HPDE6-E6E7 (cell line): Measurements from ENCODE around the gene PKD2.
"Not testable (repeated sequence)": the region's sequence is repeated elsewhere in the genome, so short reads cannot be mapped to it uniquely, and the experiment has no call there.

Experiments
- DNase-seq: peaks from one replicate; pipeline ENCODE4 v3.0.0; 2011; ENCODE audit warnings: missing footprints; ENCODE audit errors: extremely low spot score

PKD2 gene

GRCh38 chr4:88064410-88064809, 57.0 kb downstream of the PKD2 start:
- no peak for DNase-seq

DNA sequence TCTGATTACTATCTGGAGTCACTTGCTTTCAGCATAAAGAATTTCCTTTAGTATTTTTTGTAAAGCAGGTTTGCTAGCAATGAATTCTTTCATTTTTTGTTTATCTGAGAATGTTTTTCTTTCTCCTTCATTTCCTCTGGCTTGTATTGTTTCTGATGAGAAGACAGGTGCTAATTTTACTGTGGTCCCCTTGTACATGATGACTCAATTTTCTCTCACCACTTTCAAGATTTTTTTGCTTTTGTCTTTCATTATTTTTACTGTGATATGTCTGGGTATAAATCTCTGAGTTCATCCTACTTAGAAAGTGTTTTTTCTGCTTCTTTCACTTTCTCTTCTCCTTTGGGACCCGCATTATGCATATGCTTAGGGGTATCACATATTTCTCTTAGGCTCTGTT, 62.6 kb downstream of the PKD2 start:
- no peak for DNase-seq

DNA sequence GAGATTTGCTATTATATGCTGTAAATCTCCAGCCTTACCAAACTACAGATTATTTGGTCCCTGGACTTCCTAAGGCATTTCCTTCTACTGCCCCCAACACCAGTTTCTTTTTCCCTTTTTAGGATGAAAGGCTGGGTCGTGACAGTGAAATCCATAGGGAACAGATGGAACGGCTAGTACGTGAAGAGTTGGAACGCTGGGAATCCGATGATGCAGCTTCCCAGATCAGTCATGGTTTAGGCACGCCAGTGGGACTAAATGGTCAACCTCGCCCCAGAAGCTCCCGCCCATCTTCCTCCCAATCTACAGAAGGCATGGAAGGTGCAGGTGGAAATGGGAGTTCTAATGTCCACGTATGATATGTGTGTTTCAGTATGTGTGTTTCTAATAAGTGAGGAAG, 67.9 kb downstream of the PKD2 start:
- no peak for DNase-seq

- DNase-seq = no peak
Observed at GRCh38 chr4:88077911-88078524, 70.6 kb downstream of the PKD2 start.

DNA sequence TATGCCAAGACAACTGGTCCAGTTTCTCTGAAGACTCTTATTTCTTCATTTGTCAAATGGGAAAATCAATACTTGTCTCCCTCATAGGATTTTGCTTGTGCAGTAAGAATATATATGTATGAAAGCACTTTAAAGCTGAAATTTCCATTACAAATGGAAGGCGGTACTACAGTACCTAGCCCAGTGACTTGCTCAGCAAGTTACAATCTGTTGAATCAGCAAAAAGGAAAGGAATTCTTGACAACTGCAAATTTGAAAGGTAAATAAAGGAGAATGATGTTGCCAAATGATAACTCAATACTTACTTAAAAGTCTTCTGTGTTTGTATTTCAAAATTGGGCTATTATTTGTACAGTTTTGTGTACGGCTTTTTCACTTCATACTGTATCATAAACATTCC, 71.1 kb downstream of the PKD2 start:
- no peak for DNase-seq

DNA sequence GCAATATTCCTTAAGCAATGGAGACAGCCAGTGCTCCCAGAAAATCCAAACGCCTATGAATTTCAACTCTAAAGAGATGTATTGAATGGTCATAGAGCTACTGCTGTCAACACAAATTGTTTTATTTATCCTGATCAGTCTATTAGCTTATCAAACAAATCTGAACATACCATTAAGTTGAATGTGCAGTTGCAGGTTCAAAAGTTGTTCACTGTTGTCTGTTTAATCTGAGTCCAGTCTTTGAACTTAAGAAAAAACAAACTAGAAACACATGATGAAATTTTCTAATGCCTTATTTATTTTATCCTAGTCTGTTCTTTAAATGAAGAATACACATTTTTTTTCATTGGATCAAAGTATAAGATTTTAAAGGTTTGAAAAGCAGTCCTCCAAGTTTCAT, 73.2 kb downstream of the PKD2 start:
- no peak for DNase-seq

DNA sequence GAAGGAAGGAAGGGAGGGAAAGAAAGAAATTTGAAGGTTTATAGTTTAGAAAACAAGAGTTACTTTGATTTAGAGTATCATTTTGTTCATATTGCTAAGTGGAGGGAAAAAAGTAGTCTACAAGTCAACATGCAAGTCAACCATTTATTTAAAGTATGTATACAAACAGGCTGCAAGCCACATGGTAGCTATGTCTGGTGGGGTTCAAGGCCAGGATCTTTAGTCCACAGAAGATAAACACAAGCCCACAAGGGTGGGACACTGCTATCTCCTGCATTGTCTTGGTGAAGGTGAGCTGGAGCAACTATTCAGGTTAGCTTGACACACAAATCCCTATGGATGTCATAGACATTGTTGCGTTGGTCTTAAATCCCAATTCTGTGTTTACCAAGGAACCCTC, 79.6 kb downstream of the PKD2 start:
- no peak for DNase-seq

GRCh38 chr4:88090898-88091297, 83.5 kb downstream of the PKD2 start:
- no peak for DNase-seq

DNA sequence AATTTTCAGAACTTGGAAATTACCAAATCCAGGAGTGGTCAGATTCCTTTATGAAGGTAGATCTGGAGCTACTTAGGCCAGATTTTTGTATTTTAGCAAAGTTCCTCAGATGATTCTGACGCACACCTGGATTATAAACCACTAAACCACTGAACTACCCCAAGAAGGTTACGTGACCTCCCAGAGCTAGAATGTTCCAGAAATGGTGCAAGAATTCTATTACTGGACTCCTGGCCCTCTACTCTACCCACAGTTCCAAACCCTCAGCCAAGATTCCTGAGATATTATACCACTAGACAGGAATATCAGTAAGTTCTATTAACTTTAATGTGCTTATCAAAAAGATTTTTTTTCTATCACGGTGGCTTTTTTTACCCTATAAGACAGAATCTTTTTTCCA, 83.9 kb downstream of the PKD2 start:
- no peak for DNase-seq

GRCh38 chr4:88093874-88094273, 86.4 kb downstream of the PKD2 start:
- DNase-seq = no peak

DNA sequence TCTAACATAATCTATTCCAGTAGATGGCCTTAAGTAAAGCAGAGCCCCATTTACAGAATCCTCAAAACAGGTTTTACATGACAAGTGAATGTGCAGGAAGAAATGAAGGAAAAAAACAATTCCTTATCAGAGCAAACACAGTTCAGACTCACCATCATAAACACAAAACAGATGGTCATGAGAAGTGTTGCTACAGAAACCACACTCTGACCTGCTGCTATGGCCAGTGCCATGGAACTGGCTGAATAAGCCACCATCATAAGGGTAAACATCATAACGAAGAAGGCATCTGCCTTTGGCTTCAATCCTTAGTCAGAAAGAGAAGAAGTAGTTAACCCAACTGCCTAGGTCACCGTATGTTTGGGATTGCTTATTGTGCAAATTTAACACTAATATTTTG, 89.9 kb downstream of the PKD2 start:
- no peak for DNase-seq

DNA sequence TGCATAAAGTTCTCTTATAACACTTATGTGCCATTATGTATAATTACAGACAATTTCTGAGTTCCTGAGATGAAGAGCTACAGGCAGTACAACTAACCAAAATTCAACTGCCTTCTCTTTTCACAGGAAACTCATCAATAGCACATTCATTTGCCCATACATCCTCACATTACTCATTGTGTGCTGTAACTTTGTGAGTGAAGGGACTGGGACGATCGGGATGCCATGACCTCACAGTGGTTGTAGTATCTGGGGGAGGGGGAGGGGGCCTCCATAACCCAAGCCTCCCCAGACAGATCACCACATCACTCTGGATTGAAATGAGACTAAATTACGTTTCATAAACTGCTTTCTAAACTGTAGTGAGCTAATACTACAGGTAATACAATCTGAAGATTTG, 90.3 kb downstream of the PKD2 start:
- DNase-seq = no peak

DNA sequence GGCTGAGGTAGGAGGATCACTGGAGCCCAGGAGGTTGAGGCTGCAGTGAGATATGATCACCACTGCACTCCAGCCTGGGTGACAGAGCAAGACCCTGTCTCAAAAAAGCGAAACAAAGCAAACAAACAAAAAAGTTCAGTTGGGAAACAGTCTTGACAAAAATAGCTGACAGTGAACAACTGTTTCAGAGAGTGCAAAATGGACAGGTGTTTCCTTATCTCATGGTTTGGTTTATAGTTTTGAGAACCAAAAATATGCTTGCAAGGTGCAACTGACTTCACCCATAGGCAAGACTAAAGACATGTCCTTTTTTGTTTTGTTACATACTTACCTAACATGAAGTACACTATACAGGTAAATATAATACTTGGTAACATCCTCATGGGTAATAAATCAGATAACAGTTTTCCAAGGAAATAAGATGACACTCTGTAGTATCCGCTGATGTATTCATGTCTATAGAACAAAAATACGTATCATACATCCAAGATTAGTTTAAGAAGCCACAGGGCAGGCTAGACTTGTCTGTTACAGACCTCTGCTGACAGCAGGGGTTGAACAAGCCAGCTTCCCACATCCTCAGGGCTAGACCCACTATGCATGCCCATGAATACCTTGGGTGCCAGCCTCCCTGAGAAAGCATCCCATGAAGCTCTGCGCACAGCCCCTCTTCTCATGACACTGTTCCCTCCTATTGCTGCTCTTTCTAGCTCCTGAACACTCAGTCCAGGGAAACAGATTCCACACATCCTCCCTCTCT, 91.7 kb downstream of the PKD2 start:
- no peak for DNase-seq

- no peak for DNase-seq
Observed at GRCh38 chr4:88101165-88101564, 93.7 kb downstream of the PKD2 start.

- no peak for DNase-seq
Observed at GRCh38 chr4:88102026-88102425, 94.6 kb downstream of the PKD2 start.

- DNase-seq = peak; percentile 37
Observed at GRCh38 chr4:88104902-88105610, 97.6 kb downstream of the PKD2 start.

GRCh38 chr4:88106205-88106604, 98.8 kb downstream of the PKD2 start:
- no peak for DNase-seq

DNA sequence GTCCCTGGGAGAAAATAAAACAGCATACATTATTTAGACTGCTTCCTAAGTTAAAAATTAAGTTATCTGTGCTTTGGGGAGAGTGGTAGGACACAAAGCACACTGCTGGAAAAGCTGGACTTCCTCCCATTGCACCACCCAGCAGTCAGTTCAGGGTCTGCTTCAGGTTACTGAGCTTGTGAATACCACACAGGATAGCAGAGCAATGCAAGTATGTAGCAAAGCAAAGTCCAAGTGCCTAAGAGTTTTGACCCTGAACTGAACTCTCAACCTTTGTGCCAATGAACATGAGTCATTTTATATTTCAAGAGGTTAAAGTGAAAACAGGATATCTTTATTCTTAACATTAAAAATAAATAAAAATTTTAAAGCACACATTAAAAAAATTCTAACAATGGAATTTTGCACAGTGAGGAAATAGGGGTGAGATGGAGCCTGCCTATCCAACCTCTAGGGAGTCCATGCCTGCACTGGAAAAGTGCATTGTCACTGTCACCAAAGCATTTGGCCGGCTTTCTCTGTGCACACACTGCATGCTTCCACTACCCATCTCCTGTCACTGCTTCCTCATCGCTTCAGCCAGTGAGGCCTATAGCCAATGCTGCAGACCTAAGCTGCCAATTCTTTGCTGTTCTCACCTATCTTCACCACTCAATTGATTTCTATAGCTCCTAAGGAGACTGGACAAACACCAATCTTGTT, 100.1 kb downstream of the PKD2 start:
- DNase-seq = no peak

DNA sequence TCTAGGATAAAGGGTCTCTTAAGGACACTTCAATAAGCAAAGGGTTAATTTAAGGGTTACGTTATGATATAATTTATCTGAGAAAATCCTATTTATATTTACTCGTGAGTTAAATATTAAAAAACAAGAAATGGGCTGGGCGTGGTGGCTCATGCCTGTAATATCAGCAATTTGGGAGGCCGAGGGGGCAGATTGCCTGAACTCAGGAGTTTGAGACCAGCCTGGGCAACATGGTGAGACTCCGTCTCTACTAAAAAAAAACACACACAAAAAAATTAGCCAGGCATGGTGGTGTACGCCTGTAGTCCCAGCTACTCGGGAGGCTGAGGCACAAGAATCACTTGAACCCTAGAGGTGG, 100.7 kb downstream of the PKD2 start:
- not testable (repeated sequence) for DNase-seq

GRCh38 chr4:88108747-88109122, 101.3 kb downstream of the PKD2 start:
- DNase-seq = no peak

- DNase-seq = no peak
Observed at GRCh38 chr4:88109123-88109881, 101.9 kb downstream of the PKD2 start.

GRCh38 chr4:88110826-88111225, 103.4 kb downstream of the PKD2 start:
- no peak for DNase-seq
